HepG2 (cell line): ENCODE results near the gene SEMA3B. TPM values are rescaled to one million over a fixed set of nuclear protein-coding genes. Genes with fewer than 3 reads are reported as not detected.

Experiments used
- LCORL ChIP-seq, 2 experiments: fragments of 450-650 bp in 1 of 2; sonication (generic) in 1 of 2; formaldehyde crosslinking in 1 of 2; IDR thresholded peaks; 2 replicates each; pipeline versions ENCODE4 v1.5.0 to v1.6.1; 2017 to 2020; ENCODE audit warnings: antibody characterized with exemption in 1 of 2, missing genetic modification reagents in 1 of 2
- NPAS2 ChIP-seq: sonication (generic); formaldehyde crosslinking; IDR thresholded peaks from 2 replicates; pipeline ENCODE4 v1.8.0; 2022; ENCODE audit warnings: mild to moderate bottlenecking, missing genetic modification reagents, borderline replicate concordance
- NR3C1 ChIP-seq: sonication (generic); formaldehyde crosslinking; IDR thresholded peaks from 2 replicates; pipeline ENCODE4 v1.4.0; 2020; ENCODE audit warnings: missing genetic modification reagents
- RXRB ChIP-seq: IDR thresholded peaks from 2 replicates; pipeline ENCODE4 v1.6.1; 2016; ENCODE audit warnings: borderline replicate concordance, missing genetic modification reagents, missing compliant biosample characterization
- SCMH1 ChIP-seq: sonication (generic); formaldehyde crosslinking; IDR thresholded peaks from 2 replicates; pipeline ENCODE4 v1.9.0; 2021; ENCODE audit warnings: missing genetic modification reagents, mild to moderate bottlenecking, borderline replicate concordance
- ZKSCAN8 ChIP-seq: IDR thresholded peaks from 2 replicates; pipeline ENCODE4 v1.6.1; 2016; ENCODE audit warnings: borderline replicate concordance, missing genetic modification reagents, missing compliant biosample characterization
- ZNF180 ChIP-seq: sonication (generic); formaldehyde crosslinking; IDR thresholded peaks from 2 replicates; pipeline ENCODE4 v1.4.0; 2020; ENCODE audit warnings: low read depth, missing genetic modification reagents, borderline replicate concordance
- ZNF263 ChIP-seq: sonication (generic); formaldehyde crosslinking; IDR thresholded peaks from 2 replicates; pipeline ENCODE4 v1.4.0; 2020; ENCODE audit warnings: missing genetic modification reagents
- ZNF354B ChIP-seq: sonication (generic); formaldehyde crosslinking; IDR thresholded peaks from 2 replicates; pipeline ENCODE4 v1.8.0; 2022; ENCODE audit warnings: mild to moderate bottlenecking, missing genetic modification reagents
- ZNF513 ChIP-seq: sonication (generic); formaldehyde crosslinking; conservative IDR thresholded peaks from 2 replicates; pipeline ENCODE4 v1.5.0; 2020; ENCODE audit warnings: missing genetic modification reagents
- ZNF775 ChIP-seq: sonication (generic); formaldehyde crosslinking; IDR thresholded peaks from 2 replicates; pipeline ENCODE4 v1.4.0; 2020; ENCODE audit warnings: missing genetic modification reagents, mild to moderate bottlenecking, moderate library complexity, borderline replicate concordance
- ZNF780A ChIP-seq: sonication (generic); formaldehyde crosslinking; IDR thresholded peaks from 2 replicates; pipeline ENCODE4 v1.8.0; 2022; ENCODE audit warnings: mild to moderate bottlenecking, missing genetic modification reagents, moderate library complexity
- polyA plus RNA-seq, 8 experiments: library from polyadenylated mRNA; depleted of rRNA in 3 of 8; stranded (reverse) in 7 of 8; unstranded in 1 of 8; fragments of >200 nt; fragmentation: Illumina TruSeq in 4 of 8; extraction: Trizol in 4 of 8; gene quantifications; 2 replicates each; pipeline versions ENCODE4 v1.2.1 to v1.2.3, GENCODE V29; 2011 to 2016; ENCODE audit warnings: low read depth in 4 of 8, missing spikeins in 1 of 8, mixed read lengths in 1 of 8; ENCODE audit not compliant: insufficient read depth in 1 of 8
- total RNA-seq, 5 experiments: library from RNA; depleted of rRNA; stranded (reverse); fragments of >200 nt; fragmentation: Illumina TruSeq; extraction: Trizol; gene quantifications; 2 replicates each; pipeline ENCODE4 v1.2.3, GENCODE V29; 2016; ENCODE audit warnings: low read depth in 1 of 5
- TF ChIP-seq, protein P1 (sequence below): sonication (generic); formaldehyde crosslinking; IDR thresholded peaks from 2 replicates; pipeline ENCODE4 v1.5.1; 2020; ENCODE audit warnings: missing genetic modification reagents, mild to moderate bottlenecking, borderline replicate concordance
- TF ChIP-seq, protein P2 (sequence below): IDR thresholded peaks from 2 replicates; pipeline ENCODE4 v1.6.1; 2012; ENCODE audit warnings: low read depth, low read length, improper control_type of control experiment
- TF ChIP-seq, protein P3 (sequence below): sonication (generic); formaldehyde crosslinking; IDR thresholded peaks from 2 replicates; pipeline ENCODE4 v1.8.1; 2022; ENCODE audit warnings: mild to moderate bottlenecking, missing genetic modification reagents
- TF ChIP-seq, protein P4 (sequence below): sonication (generic); formaldehyde crosslinking; IDR thresholded peaks from 2 replicates; pipeline ENCODE4 v1.4.0; 2020; ENCODE audit warnings: missing genetic modification reagents, borderline replicate concordance

SEMA3B gene
- total and polyA plus RNA-seq, 2 of the 13 experiments (the other 11 are each of a cell fraction or from before 2014, with no cell fraction given): 93.2 to 158 TPM

DNA sequence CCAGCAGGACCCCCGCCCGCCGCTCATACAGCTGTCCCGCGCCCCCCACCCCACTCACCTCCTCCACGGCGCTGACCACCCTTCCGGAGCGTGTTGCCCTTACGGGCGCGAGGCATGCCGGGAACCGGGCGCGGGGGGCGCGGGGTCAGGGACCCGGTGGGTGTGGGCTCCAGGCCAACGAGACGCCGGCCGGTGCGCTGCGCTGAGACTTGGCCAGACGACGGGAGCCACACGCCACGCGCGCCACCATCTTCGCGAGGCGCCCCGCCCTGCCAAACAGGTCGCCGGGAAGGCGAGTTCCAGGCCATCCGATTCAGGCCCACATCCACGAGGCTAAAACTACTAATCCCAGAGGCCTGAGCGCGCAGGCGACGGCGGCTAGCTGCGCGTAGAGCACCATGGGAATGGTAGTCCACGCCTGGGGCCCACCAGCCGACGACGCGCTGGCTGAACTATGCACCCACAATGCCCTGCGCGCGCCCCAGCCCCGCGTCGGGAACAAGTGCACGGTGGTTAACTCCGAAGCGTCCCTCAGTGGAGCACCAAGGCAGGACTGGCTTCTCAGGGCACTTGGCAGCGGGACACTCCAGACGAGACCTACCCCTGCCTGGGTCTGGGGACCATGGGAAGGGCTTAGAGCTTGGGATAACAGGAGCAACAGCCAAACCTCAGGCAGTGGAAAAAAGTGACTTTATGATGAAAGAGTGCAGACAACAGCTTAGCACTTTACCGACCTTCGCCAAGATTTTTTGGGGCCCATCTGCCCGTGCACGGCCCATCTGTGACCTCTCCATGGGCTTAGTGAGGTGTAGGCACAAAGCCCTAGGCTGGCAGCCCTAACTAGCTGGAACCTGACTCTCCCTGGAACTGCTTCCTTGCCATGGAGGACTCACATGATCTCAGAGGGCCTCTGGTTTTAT lies 23.5 kb downstream of the SEMA3B start, which contains the start of gene IFRD2 (continued):
- TF ChIP-seq ZNF775 (CRISPR knock-in tag) (no peak), NR3C1 (CRISPR knock-in tag) (no peak), ZNF354B (CRISPR knock-in tag) (peak; percentile 3; the same call in 1 of the 2 replicates), SCMH1 (CRISPR knock-in tag) (no peak), RXRB (peak; percentile 56; the same call in 1 of the 2 replicates), NPAS2 (CRISPR knock-in tag) (no peak), ZNF513 (peak; percentile 100), ZNF180 (peak; percentile 55; the same call in 1 of the 2 replicates), ZNF263 (peak; percentile 79), ZKSCAN8 (no peak), LCORL (IDR thresholded peaks at IDR 0.05) (no peak), LCORL (CRISPR knock-in tag; IDR thresholded peaks at IDR 0.05) (no peak; the same call in 1 of the 2 replicates), ZNF780A (CRISPR knock-in tag) (no peak; the same call in 1 of the 2 replicates)
- TF ChIP-seq, protein P1, sequence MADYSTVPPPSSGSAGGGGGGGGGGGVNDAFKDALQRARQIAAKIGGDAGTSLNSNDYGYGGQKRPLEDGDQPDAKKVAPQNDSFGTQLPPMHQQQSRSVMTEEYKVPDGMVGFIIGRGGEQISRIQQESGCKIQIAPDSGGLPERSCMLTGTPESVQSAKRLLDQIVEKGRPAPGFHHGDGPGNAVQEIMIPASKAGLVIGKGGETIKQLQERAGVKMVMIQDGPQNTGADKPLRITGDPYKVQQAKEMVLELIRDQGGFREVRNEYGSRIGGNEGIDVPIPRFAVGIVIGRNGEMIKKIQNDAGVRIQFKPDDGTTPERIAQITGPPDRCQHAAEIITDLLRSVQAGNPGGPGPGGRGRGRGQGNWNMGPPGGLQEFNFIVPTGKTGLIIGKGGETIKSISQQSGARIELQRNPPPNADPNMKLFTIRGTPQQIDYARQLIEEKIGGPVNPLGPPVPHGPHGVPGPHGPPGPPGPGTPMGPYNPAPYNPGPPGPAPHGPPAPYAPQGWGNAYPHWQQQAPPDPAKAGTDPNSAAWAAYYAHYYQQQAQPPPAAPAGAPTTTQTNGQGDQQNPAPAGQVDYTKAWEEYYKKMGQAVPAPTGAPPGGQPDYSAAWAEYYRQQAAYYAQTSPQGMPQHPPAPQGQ (CRISPR knock-in tag): no peak
- TF ChIP-seq, protein P2, sequence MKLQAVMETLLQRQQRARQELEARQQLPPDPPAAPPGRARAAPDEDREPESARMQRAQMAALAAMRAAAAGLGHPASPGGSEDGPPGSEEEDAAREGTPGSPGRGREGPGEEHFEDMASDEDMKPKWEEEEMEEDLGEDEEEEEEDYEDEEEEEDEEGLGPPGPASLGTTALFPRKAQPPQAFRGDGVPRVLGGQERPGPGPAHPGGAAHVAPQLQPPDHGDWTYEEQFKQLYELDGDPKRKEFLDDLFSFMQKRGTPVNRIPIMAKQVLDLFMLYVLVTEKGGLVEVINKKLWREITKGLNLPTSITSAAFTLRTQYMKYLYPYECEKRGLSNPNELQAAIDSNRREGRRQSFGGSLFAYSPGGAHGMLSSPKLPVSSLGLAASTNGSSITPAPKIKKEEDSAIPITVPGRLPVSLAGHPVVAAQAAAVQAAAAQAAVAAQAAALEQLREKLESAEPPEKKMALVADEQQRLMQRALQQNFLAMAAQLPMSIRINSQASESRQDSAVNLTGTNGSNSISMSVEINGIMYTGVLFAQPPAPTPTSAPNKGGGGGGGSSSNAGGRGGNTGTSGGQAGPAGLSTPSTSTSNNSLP: 0 out of 2 replicates have a peak, but pooled peaks have one; percentile 18
- TF ChIP-seq, protein P3, sequence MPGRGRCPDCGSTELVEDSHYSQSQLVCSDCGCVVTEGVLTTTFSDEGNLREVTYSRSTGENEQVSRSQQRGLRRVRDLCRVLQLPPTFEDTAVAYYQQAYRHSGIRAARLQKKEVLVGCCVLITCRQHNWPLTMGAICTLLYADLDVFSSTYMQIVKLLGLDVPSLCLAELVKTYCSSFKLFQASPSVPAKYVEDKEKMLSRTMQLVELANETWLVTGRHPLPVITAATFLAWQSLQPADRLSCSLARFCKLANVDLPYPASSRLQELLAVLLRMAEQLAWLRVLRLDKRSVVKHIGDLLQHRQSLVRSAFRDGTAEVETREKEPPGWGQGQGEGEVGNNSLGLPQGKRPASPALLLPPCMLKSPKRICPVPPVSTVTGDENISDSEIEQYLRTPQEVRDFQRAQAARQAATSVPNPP: no peak
- TF ChIP-seq, protein P4, sequence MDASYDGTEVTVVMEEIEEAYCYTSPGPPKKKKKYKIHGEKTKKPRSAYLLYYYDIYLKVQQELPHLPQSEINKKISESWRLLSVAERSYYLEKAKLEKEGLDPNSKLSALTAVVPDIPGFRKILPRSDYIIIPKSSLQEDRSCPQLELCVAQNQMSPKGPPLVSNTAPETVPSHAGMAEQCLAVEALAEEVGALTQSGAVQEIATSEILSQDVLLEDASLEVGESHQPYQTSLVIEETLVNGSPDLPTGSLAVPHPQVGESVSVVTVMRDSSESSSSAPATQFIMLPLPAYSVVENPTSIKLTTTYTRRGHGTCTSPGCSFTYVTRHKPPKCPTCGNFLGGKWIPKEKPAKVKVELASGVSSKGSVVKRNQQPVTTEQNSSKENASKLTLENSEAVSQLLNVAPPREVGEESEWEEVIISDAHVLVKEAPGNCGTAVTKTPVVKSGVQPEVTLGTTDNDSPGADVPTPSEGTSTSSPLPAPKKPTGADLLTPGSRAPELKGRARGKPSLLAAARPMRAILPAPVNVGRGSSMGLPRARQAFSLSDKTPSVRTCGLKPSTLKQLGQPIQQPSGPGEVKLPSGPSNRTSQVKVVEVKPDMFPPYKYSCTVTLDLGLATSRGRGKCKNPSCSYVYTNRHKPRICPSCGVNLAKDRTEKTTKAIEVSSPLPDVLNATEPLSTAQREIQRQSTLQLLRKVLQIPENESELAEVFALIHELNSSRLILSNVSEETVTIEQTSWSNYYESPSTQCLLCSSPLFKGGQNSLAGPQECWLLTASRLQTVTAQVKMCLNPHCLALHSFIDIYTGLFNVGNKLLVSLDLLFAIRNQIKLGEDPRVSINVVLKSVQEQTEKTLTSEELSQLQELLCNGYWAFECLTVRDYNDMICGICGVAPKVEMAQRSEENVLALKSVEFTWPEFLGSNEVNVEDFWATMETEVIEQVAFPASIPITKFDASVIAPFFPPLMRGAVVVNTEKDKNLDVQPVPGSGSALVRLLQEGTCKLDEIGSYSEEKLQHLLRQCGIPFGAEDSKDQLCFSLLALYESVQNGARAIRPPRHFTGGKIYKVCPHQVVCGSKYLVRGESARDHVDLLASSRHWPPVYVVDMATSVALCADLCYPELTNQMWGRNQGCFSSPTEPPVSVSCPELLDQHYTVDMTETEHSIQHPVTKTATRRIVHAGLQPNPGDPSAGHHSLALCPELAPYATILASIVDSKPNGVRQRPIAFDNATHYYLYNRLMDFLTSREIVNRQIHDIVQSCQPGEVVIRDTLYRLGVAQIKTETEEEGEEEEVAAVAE (CRISPR knock-in tag): no peak
